HTR-8/SVneo (cell line): ENCODE results near the gene KDM6A.

Experiments
- DNase-seq: peaks from one replicate; pipeline ENCODE4 v3.0.0; 2011; ENCODE audit warnings: low spot score, mixed read lengths; ENCODE audit not compliant: insufficient read length
- FAIRE-seq: peaks from 2 replicates; lab custom pipeline; 2011; peaks lifted over from hg19 to GRCh38; lab: Jason Lieb, UNC

The KDM6A gene

DNA sequence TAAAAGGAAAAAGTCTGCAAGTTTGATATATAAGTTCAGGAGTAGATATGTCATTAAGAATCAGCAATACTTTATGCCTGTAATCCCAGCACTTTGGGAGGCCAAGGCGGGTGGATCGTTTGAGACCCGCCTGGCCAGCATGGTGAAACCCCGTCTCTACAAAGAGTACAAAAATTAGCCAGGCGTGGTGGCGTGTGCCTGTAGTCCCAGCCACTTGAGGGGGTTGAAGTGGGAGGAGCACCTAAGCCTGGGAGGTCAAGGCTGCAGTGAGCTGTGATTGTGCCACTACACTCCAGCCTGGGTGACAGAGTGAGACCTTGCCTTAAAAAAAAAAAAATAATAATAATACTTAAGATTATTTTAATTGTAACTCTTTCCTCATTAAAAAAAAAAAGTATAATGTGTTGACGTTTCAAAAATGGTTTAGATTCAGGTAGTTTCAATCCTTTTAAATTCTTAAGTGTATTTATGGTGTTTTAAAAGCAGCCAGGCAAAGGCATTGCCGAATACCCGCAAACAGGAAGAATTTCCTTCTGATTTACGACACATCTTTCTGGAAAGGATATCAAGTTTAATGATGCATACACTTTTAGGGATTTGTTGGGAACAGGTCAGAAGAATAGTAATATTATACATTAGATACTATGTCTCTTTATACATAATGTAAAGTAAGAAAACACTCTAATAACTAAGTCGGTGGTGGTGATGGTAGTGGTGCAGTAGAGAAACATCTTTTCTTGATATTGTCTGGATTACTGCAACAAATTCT is 80.9 kb downstream of the KDM6A start:
- DNase-seq, result no peak
- no peak for FAIRE-seq

- no peak for DNase-seq
- no peak for FAIRE-seq
Observed at GRCh38 chrX:44954562-44954961, 81.6 kb downstream of the KDM6A start.

GRCh38 chrX:44957848-44958247 is 84.9 kb downstream of the KDM6A start:
- DNase-seq (no peak), FAIRE-seq (no peak)

DNA sequence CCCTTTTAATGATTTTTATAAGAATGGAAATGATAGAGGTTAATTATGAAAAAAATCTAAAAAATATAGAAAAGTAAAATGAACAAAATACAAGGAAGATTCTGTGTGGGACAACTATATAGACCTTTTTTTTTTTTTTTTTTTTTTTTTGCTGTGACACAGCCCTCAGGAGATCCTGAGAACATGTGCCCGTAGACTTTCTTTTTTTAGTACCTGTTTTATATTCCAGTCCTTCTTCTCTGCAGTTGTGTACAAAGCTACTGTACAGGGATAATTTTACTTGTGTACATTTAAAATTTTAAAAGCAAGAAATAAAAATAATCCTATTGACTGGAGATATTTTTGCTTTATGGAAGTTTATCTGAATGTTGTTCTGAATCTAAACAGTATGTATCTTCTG is 85.5 kb downstream of the KDM6A start:
- no peak for DNase-seq
- FAIRE-seq, result no peak

DNA sequence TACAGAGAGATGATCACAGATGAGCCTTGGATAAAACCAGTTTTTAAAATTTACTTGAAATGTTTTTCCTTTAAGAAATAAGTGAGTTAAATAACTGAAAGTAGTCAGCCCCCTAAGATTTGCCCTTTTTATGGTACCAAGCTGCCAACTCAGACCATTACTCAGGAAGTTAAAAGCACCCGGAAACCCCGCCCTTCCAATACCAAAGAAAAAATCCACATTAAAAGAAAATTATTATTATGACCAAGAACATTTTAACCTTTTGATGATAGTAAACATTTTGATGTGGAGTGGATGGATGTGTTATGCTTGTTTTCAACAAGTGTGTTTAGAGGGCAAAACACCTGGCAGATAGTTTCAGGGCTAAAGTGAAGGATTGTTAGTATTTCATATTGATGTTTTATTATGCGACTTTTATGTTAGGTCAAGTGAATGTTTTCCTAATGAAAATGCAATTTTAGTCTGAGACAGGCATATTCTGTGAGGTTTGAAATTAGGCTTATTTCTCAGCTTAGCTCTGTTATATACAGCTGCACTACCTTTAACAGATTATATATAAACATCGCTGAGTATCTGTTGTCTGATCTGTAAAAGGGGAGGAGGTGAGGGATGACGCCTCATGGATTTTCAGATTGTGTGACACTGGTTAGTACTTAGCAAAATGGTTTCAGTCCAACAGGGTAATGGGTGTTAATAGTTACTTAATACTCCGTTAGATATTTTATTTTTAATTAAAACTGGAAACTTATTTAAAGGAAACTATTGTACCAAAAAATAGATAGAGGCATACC is 89.0 kb downstream of the KDM6A start:
- DNase-seq (no peak), FAIRE-seq (no peak)

- FAIRE-seq, result no peak
- no peak for DNase-seq
Observed at GRCh38 chrX:44962944-44963343, 90.0 kb downstream of the KDM6A start.

GRCh38 chrX:44967221-44967620 is 94.2 kb downstream of the KDM6A start:
- no peak for FAIRE-seq
- no peak for DNase-seq

DNA sequence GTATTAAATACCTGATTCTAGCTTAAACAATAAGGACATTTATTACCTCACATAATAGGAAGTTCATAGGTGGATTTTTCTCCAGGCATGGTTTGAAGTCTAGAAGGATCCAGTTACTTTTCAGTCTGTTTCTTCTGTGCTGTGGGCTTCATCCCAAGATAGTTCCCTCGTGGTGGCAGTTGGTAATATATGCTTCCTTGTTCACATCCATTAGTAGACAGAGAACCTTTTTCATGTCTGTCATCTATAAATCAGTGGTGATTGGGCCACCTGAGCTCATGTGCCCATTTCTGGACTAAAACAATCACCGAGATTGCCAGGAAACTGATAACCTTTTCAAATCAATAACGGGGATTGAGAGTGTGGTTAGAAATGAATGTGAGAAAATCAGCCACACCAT is 97.7 kb downstream of the KDM6A start:
- FAIRE-seq, result no peak
- no peak for DNase-seq

GRCh38 chrX:44971674-44972073 is 98.7 kb downstream of the KDM6A start:
- DNase-seq, result no peak
- no peak for FAIRE-seq

DNA sequence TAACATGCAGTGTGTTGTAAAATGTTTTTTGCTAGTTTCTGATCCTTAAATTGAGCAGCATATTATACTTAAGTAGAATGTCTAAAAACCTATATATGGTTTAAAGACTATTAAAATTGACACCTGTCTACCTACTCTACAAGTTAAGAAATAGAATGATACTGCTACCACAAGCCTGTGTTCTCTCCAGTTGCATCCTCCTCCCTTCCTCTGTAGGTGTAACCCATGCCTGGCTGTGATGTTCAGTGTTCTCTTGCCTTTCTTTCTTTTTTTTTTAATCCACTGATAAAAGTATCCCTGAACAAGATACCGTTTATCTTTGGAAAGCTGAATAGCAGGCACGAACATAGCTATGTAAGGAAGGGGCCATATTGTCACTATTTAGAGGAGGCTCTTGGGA is 99.1 kb downstream of the KDM6A start:
- no peak for DNase-seq
- FAIRE-seq, result no peak

DNA sequence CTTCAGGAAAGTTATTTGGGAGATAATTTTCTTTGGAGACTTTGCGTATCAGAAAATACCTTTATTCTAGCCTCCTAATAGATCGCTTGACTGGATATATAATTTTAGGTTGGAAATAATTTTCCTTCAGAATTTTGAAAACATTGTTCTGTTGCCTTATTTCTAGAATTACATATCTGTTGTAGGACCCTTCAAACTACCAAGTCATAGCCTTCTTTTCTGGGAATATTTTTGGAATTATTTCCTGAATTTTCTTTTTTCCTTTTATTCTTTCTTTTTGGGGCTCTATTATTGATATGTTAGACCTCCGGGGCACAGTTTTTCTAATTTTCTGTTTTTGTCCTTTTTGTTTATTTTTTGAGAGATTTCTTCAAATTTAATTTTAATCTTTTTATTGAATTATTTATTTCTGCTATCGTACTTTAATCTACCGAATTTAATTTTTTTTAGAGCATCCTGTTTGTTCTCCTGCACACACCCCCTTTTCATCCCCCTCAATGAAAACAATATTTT is 100.5 kb downstream of the KDM6A start:
- DNase-seq (no peak), FAIRE-seq (no peak)

DNA sequence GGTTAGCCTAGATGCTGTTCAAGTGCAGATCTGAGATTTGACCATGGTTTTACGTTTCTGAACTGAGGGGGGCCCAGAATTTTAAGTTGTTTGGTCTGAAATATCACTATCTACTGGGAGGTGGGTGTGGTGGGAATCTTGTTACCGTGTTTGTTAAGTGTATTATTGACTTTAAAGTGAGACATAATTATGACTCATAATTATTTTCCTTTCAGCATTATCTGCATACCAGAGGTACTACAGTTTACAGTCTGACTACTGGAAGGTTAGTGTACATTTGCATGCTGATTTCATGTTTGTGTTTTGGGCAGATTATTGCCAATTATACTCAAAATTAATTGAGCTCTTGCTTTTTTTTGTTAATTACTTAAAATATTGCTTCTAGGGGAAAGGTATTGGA is 101.5 kb downstream of the KDM6A start:
- DNase-seq, result no peak
- FAIRE-seq, result no peak

- DNase-seq (no peak), FAIRE-seq (no peak)
Observed at GRCh38 chrX:44975666-44976263, 102.8 kb downstream of the KDM6A start.

DNA sequence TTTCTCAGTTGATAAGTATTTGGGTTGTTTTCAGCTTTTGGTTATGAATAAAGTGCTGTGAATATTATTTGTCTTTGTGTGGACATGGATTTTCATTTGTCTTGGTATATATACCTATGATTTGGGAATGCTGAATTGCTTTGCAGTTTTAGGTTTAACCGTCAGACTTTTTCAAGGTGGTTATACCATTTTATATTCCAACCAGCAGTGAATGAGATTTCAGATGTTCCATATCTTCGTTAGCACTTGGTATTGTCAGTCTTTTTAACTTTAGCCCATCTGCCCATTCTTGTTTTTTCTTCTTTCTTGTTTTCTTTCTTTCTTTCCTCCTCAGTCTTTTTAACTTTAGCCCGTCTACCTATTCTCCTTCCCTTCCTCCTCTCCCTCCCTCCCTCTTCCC is 106.0 kb downstream of the KDM6A start:
- no peak for DNase-seq
- FAIRE-seq, result no peak

- FAIRE-seq, result no peak
- no peak for DNase-seq
Observed at GRCh38 chrX:44980403-44980802, 107.4 kb downstream of the KDM6A start.

DNA sequence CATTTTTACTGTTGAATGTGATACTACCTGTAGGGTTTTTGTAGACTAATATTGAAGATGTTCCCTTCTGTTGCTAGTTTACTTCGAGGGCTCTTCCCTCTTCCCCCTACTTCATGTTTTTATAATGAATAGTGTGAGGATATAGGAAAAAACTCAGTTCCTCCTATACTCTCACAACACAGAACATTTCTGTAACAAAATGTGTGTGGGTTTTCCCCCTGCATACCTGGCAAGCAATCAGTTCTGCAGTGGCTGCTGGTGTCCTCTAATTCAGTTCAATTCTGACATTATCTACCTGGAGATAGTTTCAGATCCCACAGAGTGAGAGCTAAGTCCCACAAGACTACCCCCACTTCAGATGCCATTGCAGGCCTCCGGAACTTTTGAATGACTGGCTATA is 107.9 kb downstream of the KDM6A start:
- no peak for FAIRE-seq
- DNase-seq, result no peak

DNA sequence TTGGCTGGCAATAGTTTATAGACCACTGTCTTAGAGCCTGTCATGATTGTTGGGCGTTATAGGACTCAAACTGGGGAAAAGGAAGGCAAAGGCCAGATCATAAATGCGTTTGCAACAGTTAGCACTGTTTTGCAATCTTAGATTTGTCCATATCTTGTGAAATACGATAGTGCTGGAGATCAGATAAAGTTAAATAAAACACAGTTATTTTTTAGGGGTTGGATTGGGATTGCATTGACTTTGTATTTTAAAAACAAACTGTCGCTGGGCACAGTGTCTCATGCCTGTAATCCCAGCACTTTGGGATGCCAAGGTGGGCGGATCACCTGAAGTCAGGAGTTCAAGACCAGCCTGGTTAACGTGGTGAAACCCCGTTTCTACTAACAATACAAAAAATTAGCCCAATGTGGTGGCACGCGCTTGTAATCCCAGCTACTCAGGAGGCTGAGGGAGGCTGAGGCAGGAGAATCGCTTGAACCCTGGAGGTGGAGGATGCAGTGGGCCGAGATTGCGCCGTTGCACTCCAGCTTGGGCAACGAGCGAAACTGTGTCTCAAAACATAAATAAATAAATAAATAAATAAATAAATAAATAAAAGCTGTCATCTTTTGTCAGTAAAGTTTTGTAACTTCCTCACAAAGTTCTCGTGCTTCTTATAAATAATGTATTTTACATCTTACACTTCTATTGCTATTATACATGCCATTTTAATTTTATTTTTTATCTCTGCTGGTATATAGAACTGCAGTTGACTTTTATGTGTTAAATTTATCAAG is 117.2 kb downstream of the KDM6A start:
- FAIRE-seq (no peak), DNase-seq (no peak)

DNA sequence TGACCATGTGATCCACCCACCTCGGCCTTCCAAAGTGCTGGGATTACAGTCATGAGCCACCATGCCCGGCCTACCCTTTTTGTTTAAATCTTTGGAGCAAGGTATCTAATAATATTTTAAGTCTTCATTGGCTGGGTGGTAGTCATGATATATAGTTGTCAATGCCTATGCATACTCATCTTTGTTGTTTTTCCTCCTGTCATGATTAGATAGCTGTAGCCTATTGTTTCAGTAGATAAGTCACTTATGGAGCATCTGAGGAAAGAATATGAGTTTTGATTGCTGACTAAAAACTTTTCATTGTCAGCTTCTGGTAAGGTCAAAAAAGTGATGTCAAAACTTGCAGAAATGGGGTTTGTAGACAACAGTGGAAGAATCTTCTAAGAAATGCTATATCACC is 119.8 kb downstream of the KDM6A start:
- DNase-seq, result no peak
- no peak for FAIRE-seq

GRCh38 chrX:44996277-44996676 is 123.3 kb downstream of the KDM6A start:
- FAIRE-seq, result no peak
- DNase-seq, result no peak

DNA sequence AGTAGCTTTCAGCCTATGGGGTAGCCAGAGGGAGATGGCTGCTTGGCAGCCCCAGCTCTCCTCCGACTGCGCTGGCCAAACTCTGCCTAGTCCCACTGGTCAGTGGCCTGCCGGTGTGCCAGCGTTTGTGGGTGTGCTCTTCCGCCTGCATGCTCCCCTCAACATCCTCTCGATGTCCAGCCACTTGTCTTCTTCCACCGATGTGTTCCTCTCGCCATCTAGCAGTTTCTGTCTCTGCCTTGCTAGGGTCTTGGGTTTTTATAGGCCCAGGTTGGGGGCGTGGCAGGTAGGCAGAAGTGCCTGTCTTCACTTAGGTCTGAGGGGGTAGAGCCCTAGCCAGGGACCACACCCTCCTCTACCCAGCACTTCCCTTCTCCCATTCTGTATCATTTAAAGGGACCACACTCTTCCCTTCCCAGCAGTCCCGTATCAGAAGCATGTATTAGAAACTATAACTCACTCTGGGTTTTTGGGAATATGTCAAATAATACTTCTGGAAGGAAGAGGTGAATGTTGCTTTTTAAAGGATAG is 124.4 kb downstream of the KDM6A start:
- DNase-seq (no peak), FAIRE-seq (no peak)
